ENCODE results near the gene PRORP. TPM values are rescaled to one million over a fixed set of nuclear protein-coding genes. Genes with fewer than 3 reads are reported as not detected.
"Not testable (repeated sequence)": the region's sequence is repeated elsewhere in the genome, so short reads cannot be mapped to it uniquely, and the experiment has no call there.

The PRORP gene
- polyA plus RNA-seq, 1 donor = 17.5 TPM

DNA sequence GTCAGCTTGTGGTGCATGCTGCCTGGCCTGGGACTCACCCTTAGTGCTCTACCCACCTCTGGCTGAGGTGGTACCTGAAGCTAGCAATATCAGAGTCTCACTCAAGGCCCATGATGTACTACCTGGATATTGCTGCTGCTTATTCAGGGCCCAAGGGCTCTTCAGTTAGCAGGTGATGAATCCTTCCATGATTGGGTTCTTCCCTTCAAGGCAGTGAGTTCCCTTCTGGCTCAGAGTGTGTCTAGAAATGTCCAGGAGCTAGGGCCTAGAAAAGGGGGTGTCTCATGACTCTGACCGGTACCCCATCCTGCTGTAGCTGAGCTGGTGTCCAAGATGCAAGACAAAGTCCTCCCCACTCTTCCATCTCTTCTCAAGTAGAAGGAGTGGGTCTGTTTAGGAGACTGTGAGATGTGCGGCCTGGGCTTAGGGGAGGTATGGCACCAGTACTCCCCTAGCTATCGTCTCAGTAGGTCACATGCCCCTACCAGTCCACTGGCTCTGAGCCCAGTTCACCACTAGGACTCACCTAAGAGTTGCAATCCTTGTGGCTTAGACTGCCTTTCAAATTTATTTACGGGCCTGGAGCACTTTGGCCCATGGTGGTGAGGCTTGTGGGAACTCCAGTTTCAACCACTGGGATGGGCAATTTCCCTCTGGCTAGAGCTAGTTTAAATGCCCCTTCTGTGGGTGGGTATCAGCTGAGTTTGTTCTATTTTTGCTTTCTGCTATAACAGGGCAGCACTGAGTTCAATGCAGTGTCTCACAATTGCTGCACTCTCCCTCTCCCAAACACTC is 12.2 kb downstream of the PRORP start:
- DNase-seq (ENCODE audit: low read depth) = no peak

DNA sequence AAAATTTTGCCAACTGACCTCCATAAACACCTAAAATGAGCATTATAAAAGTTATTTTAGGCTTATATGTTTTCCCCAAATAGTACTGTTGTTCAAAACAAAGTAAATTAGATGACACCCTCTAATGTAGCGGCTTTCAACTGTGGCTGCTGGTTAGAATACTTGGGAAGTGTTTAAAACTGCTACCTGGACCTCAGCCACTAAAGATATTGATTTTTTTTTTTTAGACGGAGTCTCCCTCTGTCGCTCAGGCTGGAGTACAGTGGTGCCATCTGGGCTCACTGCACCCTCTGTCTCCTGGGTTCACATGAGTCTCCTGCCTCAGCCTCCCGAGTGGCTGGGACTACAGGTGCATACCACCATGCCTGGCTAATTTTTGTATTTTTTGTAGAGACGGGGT is 16.2 kb downstream of the PRORP start:
- no peak for DNase-seq (ENCODE audit: low read depth)

DNA sequence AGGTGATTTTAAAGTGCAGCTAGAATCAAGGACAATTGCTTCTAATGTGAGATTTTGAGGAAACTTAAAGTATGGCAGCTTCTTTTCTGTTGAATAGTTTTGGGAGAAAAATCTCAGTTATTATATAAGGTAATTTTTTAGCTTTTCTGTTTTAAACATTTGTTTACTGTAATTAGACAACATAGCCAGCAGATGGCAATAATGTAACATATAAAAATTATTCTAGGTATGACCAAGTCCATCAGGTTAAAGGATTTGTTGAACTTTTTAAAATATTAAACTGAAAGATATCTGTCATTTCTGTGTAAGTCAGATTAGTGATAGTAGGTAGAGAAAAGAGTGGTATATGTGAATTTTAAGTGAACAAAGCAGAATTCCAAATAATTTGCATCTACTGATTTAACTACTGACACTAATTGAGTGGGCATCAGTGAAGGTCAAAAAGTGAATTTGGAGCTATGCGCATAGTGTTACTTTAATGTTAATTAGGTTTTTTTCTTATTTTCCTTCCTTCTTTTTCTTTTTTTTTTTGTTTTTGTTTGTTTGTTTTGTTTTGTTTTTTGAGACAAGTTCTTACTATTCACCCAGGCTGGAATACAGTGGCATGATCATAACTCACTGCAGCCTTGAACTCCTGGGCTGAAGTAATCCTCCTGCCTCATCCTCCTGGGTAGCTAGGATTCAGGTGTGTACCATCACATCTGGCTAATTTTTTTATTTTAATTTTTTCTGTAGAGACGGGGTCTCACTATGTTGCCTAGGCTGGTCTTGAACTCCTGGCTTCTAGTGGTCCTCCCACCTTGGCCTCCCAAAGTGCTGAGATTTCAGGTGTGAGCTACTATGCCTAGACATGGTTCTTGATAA is 18.6 kb downstream of the PRORP start:
- DNase-seq (ENCODE audit: low read depth) = no peak

DNA sequence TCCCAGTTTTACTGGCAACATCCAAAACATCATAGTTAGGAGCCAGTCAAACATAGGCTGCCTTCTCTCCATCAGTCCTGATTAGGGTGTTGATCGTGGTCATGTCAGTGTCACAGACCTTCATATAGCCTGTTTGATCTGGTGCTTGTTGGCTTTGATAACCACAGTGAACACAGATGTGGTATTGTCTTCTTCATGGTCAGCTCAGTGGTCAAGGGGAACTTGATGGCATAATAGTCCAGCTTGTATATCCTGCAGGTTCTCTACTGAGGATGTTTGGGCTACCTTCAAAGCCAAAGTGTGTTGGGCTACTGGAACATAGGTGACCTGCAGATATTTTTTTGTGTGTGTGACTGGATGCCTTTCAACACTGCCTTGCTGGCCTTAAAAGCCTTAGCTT is 21.7 kb downstream of the PRORP start:
- DNase-seq (ENCODE audit: low read depth) = no peak

DNA sequence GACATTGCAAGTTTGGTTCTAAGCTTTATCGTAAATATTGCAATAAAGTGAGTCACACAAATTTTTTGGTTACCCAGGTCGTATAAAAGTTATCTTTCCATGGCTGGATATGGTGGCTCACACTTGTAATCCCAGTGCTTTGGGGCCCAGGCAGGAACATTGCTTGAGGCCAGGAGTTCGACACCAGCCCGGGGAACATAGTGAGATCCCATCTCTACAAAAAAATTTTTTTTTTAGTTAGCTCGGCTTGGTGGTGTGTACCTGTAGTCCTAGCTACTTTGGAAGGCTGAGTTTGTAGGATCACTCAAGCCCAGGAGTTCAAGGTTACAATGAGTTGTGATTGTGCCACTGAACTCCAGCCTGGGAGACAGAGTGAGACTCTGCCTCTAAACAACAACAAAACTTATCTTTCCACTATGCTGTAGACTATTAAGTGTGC is 24.4 kb downstream of the PRORP start:
- no peak for DNase-seq (ENCODE audit: low read depth)

DNA sequence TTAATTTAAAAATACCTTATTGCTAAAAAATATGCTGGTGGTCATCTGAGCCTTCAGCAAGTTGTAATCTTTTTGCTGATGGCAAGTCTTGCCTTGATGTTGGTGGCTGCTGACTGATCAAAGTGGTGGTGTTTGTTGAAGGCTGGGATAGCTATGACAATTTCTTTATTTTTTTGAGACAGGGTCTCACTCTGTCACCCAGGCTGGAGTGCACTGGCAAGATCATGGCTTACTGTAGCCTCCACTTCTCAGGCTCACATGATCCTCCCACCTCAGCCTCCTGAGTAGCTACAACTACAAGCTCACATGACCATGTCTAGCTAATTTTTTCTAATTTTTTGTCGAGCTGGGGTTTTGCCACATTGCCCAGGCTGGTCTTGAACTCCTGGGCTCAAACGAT is 24.8 kb downstream of the PRORP start:
- DNase-seq (ENCODE audit: low read depth) = no peak

DNA sequence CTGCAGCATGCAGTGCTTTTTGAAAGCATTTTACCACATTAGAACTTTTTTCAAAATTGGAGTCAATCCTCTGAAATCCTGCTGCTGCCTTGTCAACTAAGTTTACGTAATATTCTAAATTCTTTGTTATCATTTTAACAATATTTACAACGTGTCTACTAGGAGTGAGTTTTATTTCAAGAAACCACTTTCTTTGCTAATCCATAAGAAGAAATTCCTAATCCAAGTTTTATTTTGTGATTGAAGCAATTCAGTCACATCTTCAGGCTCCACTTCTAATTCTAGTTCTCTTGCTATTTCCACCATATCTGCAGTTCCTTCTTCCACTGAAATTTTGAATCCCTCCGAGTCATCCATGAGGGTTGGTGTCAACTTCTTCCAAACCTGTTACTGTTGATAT is 25.4 kb downstream of the PRORP start:
- no peak for DNase-seq (ENCODE audit: low read depth)

DNA sequence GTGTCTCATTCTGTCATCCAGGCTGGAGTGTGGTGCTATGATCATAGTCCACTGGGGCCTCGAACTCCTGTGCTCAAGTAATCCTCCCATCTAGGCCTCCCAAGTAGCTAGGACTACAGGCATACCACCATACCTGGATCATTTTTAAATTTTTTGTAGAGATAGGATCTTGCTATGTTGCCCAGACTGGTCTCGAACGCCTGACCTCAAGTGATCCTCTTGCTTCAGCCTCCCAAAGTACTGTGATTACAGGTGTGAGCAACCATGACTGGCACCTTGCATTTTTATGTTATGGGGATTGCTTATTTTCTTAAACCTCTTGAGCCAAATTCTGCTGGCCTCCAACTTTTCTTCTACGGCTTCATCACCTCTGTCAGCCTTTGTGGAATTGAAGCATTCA is 26.9 kb downstream of the PRORP start:
- DNase-seq (ENCODE audit: low read depth) = no peak

DNA sequence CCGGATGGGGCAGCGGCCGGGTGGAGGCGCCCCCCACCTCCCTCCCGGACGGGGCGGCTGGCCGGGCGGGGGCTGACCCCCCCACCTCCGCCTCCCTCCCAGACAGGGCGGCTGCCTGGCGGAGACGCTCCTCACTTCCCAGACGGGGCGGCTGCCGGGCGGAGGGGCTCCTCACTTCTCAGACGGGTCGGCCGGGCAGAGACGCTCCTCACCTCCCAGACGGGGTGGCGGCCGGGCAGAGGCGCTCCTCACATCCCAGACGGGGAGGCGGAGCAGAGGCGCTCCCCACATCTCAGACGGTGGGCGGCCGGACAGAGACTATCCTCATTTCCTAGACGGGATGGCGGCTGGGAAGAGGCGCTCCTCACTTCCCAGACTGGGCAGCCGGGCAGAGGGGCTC is 30.2 kb downstream of the PRORP start:
- not testable (repeated sequence) for DNase-seq (ENCODE audit: low read depth)

DNA sequence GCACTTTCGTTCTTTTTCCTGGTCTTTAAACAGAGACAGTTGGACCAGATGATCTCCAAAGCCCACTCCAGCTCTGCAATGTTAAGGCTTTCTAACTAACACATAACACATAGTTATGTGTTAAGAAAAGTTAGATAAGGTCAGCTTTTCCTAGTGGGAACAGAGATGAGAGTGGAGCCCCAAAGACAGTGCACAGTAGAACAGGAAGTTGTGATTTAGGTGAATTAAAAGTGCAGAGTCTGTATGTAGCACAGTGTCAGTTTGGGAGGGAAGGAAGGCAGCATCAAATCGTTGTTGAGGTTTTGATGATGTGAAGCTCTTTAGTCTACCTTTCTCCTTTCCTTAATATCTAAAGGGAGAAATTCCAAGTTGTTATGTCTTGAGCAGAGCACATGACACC is 31.7 kb downstream of the PRORP start:
- no peak for DNase-seq (ENCODE audit: low read depth)

DNA sequence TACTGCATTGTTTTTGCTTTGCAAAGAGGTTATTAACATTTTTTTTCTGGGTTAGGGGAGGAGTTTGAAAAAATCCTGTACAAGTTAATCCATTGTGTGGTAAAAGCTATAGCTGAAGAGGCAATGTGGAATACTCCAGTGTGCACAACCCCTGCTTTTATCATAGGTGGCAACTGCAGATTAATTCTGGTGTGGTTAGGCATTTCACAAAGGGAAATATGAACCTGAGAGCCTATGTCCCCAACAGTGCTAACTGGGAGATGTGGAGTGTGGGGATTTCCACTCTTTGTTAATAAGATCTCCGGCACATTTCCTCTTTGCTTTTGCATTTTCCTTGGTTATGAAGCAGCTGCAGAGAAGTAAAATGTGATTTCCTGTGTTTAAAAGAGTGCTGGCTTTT is 33.6 kb downstream of the PRORP start:
- no peak for DNase-seq (ENCODE audit: low read depth)

DNA sequence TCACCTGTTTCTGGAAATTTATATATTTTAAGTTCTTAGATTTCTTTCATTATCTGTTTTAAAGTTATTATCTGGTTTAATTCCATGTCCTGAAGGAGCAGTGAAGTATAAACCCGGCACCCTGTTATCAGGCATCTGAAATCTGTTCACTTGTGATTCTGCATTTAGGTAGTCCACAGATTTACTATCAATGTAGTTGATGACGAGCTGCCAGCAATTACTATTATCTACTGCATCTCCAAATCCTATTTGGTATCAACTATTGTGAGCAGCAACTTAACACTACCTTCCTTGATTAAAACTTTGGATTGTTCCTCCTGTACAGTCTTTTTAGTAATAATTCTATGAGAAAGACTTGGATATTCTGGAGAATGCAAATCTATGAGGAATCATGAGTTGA is 36.1 kb downstream of the PRORP start:
- no peak for DNase-seq (ENCODE audit: low read depth)

DNA sequence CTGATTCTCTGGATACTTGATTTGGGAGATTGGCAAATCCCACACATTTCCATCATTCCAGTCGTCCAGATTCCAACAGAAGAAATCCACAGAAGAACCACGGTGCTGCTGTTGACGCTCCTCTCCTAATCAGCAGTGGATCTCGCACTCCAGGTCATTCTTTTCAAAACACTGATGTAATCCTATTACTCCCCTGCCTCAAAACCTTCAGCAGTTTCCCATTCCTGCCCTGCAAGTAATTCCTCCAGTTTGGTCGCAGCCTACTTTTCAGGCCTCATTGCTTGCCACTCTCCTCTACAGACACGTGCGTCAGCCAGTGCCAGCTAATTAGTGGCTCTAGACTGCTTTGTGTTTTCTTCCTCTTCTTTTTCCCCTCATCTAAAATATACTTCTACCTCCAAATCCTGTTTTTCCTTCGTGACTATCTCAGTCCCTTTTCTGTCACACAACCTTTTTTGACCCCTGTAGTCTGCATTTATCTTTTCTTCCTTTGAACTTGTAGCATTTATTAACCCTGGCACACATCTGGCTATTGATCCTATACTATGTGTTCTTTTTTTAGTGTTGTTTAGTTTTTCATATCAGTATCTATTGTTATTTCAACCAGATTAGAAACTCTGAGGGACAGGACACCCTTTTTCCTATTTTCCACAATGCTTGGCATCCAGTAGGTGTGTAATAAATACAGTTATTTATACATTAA is 36.8 kb downstream of the PRORP start:
- DNase-seq (ENCODE audit: low read depth) = no peak

DNA sequence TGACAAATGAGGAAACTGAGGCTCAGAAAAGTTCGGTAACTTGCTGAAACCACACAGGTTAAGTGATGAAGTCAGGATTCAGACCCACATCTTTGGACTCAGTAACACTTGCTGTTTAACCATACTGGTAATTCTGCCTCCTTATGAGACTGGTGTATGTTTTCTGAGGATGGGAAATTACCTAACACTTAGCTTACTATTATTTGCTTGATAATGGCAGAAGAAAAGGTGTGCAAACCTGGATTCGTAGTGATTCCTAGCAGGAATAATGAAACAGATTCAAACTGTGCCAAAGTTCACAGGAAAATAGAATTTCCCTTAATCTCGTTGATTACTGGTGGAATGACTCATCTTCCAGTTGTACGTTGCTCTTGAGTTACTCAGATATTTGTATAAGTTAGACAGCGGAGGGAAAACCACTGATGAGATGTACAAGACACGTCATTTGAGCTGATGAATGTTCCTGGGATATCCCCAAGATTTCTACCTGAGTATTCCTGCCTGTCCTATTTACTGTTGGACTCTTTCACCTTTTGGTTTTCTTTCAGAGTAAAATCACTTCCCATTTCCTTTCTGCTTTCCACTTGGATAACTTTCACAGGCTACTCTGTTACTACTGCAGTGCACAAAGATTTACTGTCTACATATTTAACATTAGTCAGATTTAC is 37.5 kb downstream of the PRORP start:
- DNase-seq (ENCODE audit: low read depth) = no peak

DNA sequence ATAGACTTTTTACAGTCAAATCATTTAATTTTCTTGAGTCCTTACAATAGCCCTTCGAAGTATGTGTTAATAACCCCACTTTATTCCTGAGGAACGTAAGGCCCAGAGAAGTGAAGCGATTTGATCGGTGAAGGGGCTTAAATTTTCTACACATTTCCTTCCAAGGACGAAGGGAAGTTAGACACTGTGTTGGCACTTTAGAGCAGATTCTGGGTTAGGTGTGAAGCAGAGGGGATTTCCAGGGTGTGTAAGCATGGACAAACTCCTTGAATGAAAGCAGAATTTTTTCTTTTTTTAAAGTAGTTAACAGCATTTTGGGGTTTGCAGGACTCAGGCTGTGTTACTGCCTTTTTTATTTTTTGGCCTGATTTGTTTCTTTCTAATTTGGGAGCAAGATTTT is 38.9 kb downstream of the PRORP start:
- DNase-seq (ENCODE audit: low read depth) = no peak

DNA sequence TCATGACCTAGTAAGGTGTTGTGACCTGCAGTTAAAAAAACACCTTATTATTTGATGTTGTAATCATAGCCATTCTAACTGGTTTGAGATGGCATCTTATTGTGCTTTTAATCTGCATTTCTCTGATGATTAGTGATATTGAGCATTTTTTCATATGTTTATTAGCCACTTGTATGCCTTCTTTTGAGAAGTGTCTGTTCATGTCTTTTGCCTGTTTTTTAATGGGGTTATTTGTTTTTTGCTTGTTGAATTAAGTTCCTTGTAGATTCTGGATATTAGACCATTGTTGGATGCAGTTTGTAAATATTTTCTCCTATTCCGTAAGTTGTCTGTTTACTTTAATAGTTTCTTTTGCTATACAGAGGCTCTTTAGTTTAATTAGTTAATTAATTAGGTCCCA is 41.0 kb downstream of the PRORP start:
- no peak for DNase-seq (ENCODE audit: low read depth)

DNA sequence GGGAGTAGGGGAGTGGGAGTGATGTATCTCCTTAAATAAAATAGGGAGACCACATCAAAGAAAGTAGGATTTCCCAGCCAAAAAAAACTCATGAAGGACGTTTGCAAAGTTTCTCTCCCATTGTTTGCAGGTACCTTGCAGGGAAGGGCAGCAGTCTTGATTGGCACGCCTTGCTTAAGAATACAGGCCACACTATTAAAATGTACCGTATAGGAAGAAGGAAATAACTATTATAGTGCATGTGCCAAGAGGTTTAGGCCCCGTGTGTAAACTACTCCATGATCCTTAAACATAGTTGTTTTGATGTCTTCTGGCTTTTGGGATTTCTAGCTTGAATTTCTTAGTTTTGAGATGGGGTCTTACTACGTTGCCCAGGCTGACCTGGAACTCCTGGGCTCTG is 42.5 kb downstream of the PRORP start:
- DNase-seq (ENCODE audit: low read depth) = no peak

DNA sequence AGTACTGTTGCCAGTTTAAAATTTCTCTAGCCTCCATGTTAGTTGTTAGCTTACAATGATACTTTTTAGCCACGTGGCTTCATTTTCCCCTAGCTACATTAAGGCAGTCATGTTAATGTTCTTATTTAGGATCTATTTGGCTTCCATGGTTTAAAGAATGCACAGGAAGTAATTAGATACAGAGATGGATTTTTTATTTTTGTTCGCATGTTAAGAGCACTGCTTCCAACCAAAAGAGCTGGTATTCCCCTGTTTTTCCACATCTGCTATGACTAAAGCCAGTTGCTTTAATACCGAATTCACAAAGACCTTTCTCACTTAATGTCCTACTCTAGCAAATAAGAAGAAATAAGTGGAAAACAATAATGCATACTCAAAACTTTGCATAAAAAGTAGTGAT is 45.1 kb downstream of the PRORP start:
- DNase-seq (ENCODE audit: low read depth) = no peak
